ENCODE measurements around the gene MRPL27.

MRPL27 gene

GRCh38 chr17:50354198-50354597 is 18.8 kb downstream of the MRPL27 start:
- no peak for TF ChIP-seq ZNF529 (tag by site-specific recombination; IDR thresholded peaks at IDR 0.05; ENCODE audit: insufficient replicate concordance)
- no peak for TF ChIP-seq ZNF132 (tag by site-specific recombination; IDR thresholded peaks at IDR 0.05; ENCODE audit: borderline replicate concordance)
- TF ChIP-seq ZIC2 (tag by site-specific recombination; IDR thresholded peaks at IDR 0.05): no peak
- TF ChIP-seq ZNF549 (tag by site-specific recombination; IDR thresholded peaks at IDR 0.05): no peak
- TF ChIP-seq ATF2 (tag by site-specific recombination; IDR thresholded peaks at IDR 0.05; ENCODE audit: low read depth): no peak
- TF ChIP-seq ZNF341 (tag by site-specific recombination; IDR thresholded peaks at IDR 0.05; ENCODE audit: low read depth): no peak
- no peak for TF ChIP-seq OVOL3 (tag by site-specific recombination; IDR thresholded peaks at IDR 0.05)
- no peak for TF ChIP-seq ZNF121 (tag by site-specific recombination; IDR thresholded peaks at IDR 0.05)
- TF ChIP-seq ZNF777 (tag by site-specific recombination; IDR thresholded peaks at IDR 0.05; ENCODE audit: borderline replicate concordance): no peak
- TF ChIP-seq ZNF24 (tag by site-specific recombination; IDR thresholded peaks at IDR 0.05): no peak
- ChIA-PET POLR2A (interaction anchor here (1.0 kb wide), 1 partner anchor 12 kb away, joined by 5 read pairs; no protein-coding TSS in a partner anchor), CTCF (interaction anchor here (0.7 to 1.3 kb wide), 2 partner anchors 9 to 185 kb away, joined by 3 to 4 read pairs; no protein-coding TSS in a partner anchor)
- Histone ChIP-seq H3K27ac (ENCODE audit: extremely low read depth, low read depth, low read length) (no peak overlapping the region), H3K9me3 (ENCODE audit: control insufficient read depth, insufficient read depth, low read depth, low read length) (no peaks in the 10 kb centered on the region), H3K36me3 (ENCODE audit: control insufficient read depth in 2 of 2, insufficient read depth in 1 of 2, low read length in 2 of 2) (peaks cover 9 to 75% of the 10 kb centered on the region in 2 experiments; a peak in 2 of 3 replicates), H3K4me1 (ENCODE audit: control insufficient read depth, insufficient read depth, low read length) (no peaks in the 10 kb centered on the region), H3K4me3 (ENCODE audit: low read depth, low read length) (no peak overlapping the region)

GRCh38 chr17:50353600-50354195 is 19.3 kb downstream of the MRPL27 start:
- TF ChIP-seq ZNF202 (tag by site-specific recombination; IDR thresholded peaks at IDR 0.05; ENCODE audit: borderline replicate concordance): no peak
- TF ChIP-seq PATZ1 (tag by site-specific recombination; IDR thresholded peaks at IDR 0.05): no peak
- no peak for TF ChIP-seq HIC1 (tag by site-specific recombination; IDR thresholded peaks at IDR 0.05)
- no peak for TF ChIP-seq ZBTB7A (tag by site-specific recombination; IDR thresholded peaks at IDR 0.05; ENCODE audit: low read depth)
- no peak for TF ChIP-seq ZNF48 (tag by site-specific recombination; IDR thresholded peaks at IDR 0.05)
- TF ChIP-seq ZNF148 (tag by site-specific recombination; IDR thresholded peaks at IDR 0.05; ENCODE audit: borderline replicate concordance): no peak
- TF ChIP-seq HOXD13 (CRISPR knock-in tag; IDR thresholded peaks at IDR 0.05; ENCODE audit: borderline replicate concordance): no peak
- TF ChIP-seq ZBTB21 (tag by site-specific recombination; IDR thresholded peaks at IDR 0.05): no peak
- TF ChIP-seq ZBTB48 (tag by site-specific recombination; IDR thresholded peaks at IDR 0.05): no peak
- no peak for TF ChIP-seq ZNF292 (tag by site-specific recombination; IDR thresholded peaks at IDR 0.05; ENCODE audit: borderline replicate concordance, low read depth)
- TF ChIP-seq ZNF571 (tag by site-specific recombination; IDR thresholded peaks at IDR 0.05): no peak
- no peak for TF ChIP-seq ZNF19 (tag by site-specific recombination; IDR thresholded peaks at IDR 0.05; ENCODE audit: low read depth)
- no peak for TF ChIP-seq ZNF280D (tag by site-specific recombination; IDR thresholded peaks at IDR 0.05)
- H3K36me3 ChIP-seq (ENCODE audit: control insufficient read depth in 2 of 2, insufficient read depth in 1 of 2, low read length in 2 of 2): peaks cover 5 to 75% of the 10 kb centered on the region in 2 experiments; a peak in 2 of 3 replicates
- no peak overlapping the region for H3K27ac ChIP-seq (ENCODE audit: extremely low read depth, low read depth, low read length)
- no peaks in the 10 kb centered on the region for H3K9me3 ChIP-seq (ENCODE audit: control insufficient read depth, insufficient read depth, low read depth, low read length)
- ChIA-PET CTCF (interaction anchor here (1.3 kb wide), 1 partner anchor 9 kb away, joined by 4 read pairs; no protein-coding TSS in a partner anchor), POLR2A (interaction anchor here (1.0 kb wide), 1 partner anchor 12 kb away, joined by 5 read pairs; no protein-coding TSS in a partner anchor)
- no peaks in the 10 kb centered on the region for H3K4me1 ChIP-seq (ENCODE audit: control insufficient read depth, insufficient read depth, low read length)
- H3K4me3 ChIP-seq (ENCODE audit: low read depth, low read length): no peak overlapping the region
